Kidney epithelial cell (primary cell): ENCODE data around the gene BRINP3. TPM values are rescaled to one million over a fixed set of nuclear protein-coding genes. Genes with fewer than 3 reads are reported as not detected.

Source experiments
- DNase-seq: peaks from one replicate; pipeline ENCODE4 v3.0.0-alpha.2; 2010; ENCODE audit warnings: low read depth
- H3K27me3 ChIP-seq: 2 replicates; pipeline ENCODE4 v1.6.0; 2011; ENCODE audit warnings: low read length; ENCODE audit not compliant: control insufficient read depth, insufficient read depth
- H3K36me3 ChIP-seq: 2 replicates; pipeline ENCODE4 v1.5.1; 2011; ENCODE audit warnings: low read length; ENCODE audit not compliant: control insufficient read depth, insufficient read depth
- H3K4me3 ChIP-seq: 2 replicates; pipeline ENCODE4 v1.5.1; 2011; ENCODE audit warnings: low read depth, mild to moderate bottlenecking, control low read depth, low read length
- total RNA-seq: library from RNA; depleted of rRNA; stranded (reverse); fragments of >200 nt; gene quantifications from 2 replicates; pipeline ENCODE4 v1.2.3, GENCODE V29; 2015
- TF ChIP-seq, protein P1 (sequence below): IDR thresholded peaks from 2 replicates; pipeline ENCODE4 v1.5.1; 2011; ENCODE audit warnings: mild to moderate bottlenecking, moderate library complexity, low read length, control low read depth, inconsistent platforms; ENCODE audit not compliant: insufficient read depth, poor library complexity, severe bottlenecking

Gene BRINP3
- total RNA-seq, 1 donor from 2014 or later = 0.04 TPM

DNA sequence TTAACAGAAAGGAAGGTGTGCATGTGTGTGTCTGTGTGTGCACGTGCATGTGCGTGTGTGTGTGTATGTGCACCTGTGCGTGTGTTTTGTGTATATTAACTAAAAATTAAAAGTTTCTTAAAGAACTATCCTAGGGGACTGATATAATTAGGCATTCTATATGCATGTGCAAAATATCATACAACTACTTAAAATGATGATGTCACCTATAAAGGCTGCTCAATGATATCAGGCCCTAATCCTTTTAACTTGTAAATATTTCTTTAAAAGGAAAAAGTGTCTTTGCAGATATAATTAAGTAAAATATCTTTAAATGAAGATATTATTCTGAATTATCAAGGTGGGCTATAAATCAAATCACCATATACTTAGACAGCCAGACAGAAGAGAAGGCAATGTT, 64.5 kb downstream of the BRINP3 start:
- H3K27me3 ChIP-seq = no peaks in the 10 kb centered on the region
- no peak for DNase-seq
- TF ChIP-seq, protein P1, sequence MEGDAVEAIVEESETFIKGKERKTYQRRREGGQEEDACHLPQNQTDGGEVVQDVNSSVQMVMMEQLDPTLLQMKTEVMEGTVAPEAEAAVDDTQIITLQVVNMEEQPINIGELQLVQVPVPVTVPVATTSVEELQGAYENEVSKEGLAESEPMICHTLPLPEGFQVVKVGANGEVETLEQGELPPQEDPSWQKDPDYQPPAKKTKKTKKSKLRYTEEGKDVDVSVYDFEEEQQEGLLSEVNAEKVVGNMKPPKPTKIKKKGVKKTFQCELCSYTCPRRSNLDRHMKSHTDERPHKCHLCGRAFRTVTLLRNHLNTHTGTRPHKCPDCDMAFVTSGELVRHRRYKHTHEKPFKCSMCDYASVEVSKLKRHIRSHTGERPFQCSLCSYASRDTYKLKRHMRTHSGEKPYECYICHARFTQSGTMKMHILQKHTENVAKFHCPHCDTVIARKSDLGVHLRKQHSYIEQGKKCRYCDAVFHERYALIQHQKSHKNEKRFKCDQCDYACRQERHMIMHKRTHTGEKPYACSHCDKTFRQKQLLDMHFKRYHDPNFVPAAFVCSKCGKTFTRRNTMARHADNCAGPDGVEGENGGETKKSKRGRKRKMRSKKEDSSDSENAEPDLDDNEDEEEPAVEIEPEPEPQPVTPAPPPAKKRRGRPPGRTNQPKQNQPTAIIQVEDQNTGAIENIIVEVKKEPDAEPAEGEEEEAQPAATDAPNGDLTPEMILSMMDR = no peak
- no peak overlapping the region for H3K4me3 ChIP-seq
- no peaks in the 10 kb centered on the region for H3K36me3 ChIP-seq

DNA sequence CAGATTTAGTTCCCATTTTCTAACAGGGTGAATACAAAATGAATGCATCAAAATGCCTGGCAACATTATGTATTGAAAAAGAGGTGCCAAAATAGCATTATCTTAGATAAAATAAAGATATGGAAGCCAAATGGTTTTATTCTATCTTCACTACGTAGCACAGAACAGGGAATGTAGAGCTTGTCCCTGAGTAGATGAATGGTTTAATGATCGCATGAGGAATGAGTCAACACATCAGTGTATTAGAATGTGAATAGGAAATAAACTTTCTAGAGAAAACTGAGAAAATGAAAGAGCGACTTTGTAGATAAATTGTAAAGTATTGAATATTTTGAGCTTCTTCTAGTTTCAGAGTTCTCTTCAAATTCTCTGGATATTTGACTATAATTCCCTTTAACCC, 74.3 kb downstream of the BRINP3 start:
- H3K36me3 ChIP-seq = no peaks in the 10 kb centered on the region
- DNase-seq = no peak
- no peak overlapping the region for H3K4me3 ChIP-seq
- H3K27me3 ChIP-seq = no peaks in the 10 kb centered on the region
- TF ChIP-seq, protein P1 = no peak

DNA sequence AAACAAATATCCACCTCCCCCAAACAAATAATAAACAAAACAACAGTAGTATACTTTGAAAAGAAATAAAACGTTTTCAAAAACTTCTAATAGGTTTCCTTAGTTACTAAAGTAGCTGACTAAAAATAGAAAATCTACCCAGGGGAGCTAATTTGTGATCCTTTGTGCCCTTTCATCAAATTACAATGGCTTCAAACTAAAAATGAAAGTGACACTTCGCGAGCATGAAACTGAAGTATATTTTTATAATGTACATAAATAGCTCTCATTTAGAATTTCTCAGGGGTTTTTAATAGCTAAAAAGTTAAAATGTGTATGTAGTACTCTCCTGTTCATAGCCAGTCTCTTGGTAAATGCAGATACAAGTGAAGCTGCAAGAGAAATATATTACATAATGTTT, 78.4 kb downstream of the BRINP3 start:
- Histone ChIP-seq H3K4me3 (no peak overlapping the region), H3K36me3 (no peaks in the 10 kb centered on the region), H3K27me3 (no peaks in the 10 kb centered on the region)
- TF ChIP-seq, protein P1 = no peak
- DNase-seq = no peak

DNA sequence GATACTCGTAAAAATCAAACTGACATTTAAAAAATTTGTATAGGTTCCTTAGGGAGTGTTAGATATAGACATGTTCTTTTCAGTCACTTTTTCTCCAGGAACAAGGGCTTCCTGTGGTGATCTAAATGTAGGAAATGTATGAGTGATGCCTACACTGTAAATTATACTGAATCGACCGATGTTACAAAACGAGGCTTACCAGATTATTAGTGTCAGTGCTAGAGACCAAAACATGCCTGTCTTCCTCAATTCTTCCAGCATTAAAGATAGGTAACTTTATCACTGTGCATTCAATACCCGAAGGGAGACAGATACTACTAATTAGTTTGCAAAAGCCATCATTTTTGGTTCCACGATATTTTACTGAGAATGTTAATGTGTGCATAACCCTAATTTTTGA, 86.1 kb downstream of the BRINP3 start:
- DNase-seq = no peak
- no peak overlapping the region for H3K4me3 ChIP-seq
- TF ChIP-seq, protein P1 = no peak
- no peaks in the 10 kb centered on the region for H3K27me3 ChIP-seq
- no peaks in the 10 kb centered on the region for H3K36me3 ChIP-seq

DNA sequence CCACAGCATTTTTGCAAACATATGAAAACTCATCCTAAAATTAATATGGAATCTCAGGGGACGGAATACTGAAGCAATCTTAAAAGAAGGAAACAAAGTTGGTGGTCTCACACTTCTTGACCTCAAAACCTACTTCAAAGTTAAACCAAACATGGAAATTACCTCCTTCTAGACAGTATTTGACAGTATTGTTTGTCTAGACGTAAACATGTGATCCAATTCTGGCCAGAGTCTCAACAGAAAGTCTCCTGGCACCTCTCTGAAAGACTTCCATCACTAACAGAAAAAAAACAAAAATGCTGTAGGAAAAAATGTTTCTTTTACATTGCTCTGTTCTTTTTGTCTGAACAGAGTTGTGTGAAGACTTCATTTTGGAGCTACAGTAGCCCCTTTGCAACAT, 99.7 kb downstream of the BRINP3 start:
- Histone ChIP-seq H3K27me3 (no peaks in the 10 kb centered on the region), H3K36me3 (no peaks in the 10 kb centered on the region), H3K4me3 (no peak overlapping the region)
- TF ChIP-seq, protein P1 = no peak
- no peak for DNase-seq

DNA sequence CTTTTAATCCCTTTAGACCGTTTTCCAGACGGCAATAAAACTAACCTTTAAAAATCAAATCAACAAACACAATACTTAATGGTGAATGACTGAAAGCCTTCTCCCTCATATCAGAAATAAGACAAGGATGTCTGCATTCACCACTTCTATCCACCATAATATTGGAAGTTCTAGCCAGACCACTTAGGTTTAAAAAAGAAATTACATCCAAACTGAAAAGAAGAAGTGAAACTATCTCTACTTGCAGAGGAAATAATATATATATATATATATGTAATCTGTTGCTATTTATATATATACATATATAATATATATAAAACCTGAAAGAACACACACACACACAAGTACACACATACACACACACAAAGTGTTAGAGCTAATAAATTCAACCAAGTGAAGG, 100.4 kb downstream of the BRINP3 start:
- no peak for DNase-seq
- TF ChIP-seq, protein P1 = no peak
- H3K27me3 ChIP-seq = no peaks in the 10 kb centered on the region
- no peaks in the 10 kb centered on the region for H3K36me3 ChIP-seq
- no peak overlapping the region for H3K4me3 ChIP-seq
